ENCODE data around the gene HIC1.

HIC1 gene

DNA sequence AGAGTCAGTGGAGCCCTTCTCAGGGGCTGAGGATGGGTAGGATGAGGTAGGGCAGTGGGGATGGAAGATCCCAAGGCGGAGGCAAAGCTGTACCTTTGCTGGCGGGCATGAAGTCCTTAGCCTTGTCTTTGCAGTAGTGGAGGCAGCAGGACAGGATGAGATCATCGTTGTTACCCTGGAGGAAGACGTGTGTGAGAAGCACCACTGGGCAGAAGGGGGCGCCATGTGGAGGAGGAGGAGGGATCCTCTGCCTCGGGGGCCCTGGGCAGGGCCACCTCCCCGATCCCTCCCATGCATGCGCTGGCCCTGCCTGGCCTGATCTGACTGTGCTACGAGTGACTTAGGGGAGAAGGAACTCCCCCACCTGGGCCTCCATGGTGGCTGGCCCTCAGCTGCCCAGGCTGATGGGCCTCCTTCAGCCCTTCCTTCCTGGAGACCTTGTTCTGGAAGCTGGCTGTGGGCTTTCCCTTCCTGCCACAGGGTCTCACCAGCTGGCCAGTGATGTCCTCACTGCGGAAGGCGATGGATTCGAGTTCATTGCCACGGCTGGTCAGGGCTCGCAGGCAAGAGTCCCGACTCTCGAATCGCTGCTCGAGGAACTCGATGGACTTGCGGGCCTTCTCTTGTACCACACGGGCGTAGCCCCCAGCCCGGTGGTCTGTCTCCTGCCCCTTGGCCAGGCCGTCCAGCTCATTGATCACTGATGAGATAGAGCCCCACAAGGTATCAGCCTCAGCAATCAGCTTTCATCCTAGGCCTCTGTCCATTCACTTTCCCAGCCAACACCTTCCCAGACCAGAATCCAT, 10.3 kb downstream of the HIC1 start (continued):
- no peak for TF ChIP-seq RARB (CRISPR knock-in tag; IDR thresholded peaks at IDR 0.05)

DNA sequence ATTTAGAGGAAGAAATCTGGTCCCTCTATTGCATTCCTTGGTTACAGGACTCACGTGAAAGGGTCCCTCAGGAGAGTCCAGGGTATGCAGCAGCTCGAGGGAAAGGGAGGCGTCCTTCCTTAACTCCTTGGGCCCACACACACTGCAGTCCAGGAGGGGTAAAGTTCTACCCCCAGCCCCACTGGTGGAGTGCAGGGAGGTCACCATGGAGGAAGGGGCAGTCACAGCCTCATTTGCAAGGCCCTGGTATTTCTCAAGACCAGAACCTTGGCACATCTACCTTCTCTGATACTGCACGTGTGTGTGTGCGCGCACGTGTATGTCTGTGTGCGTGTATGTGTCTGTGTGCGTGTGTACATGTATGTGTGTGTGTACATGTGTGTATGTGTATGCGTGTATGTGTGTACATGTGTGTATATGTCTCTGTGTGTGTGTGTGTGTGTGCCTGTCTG, 11.1 kb downstream of the HIC1 start:
- TF ChIP-seq, protein P1, sequence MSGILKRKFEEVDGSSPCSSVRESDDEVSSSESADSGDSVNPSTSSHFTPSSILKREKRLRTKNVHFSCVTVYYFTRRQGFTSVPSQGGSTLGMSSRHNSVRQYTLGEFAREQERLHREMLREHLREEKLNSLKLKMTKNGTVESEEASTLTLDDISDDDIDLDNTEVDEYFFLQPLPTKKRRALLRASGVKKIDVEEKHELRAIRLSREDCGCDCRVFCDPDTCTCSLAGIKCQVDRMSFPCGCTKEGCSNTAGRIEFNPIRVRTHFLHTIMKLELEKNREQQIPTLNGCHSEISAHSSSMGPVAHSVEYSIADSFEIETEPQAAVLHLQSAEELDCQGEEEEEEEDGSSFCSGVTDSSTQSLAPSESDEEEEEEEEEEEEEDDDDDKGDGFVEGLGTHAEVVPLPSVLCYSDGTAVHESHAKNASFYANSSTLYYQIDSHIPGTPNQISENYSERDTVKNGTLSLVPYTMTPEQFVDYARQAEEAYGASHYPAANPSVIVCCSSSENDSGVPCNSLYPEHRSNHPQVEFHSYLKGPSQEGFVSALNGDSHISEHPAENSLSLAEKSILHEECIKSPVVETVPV (CRISPR knock-in tag; IDR thresholded peaks at IDR 0.05): no peak
- no peak for TF ChIP-seq TOX (CRISPR knock-in tag; IDR thresholded peaks at IDR 0.05; ENCODE audit: borderline replicate concordance)
- TF ChIP-seq, protein P2, sequence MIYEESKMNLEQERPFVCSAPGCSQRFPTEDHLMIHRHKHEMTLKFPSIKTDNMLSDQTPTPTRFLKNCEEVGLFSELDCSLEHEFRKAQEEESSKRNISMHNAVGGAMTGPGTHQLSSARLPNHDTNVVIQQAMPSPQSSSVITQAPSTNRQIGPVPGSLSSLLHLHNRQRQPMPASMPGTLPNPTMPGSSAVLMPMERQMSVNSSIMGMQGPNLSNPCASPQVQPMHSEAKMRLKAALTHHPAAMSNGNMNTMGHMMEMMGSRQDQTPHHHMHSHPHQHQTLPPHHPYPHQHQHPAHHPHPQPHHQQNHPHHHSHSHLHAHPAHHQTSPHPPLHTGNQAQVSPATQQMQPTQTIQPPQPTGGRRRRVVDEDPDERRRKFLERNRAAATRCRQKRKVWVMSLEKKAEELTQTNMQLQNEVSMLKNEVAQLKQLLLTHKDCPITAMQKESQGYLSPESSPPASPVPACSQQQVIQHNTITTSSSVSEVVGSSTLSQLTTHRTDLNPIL (CRISPR knock-in tag; IDR thresholded peaks at IDR 0.05; ENCODE audit: low read depth): no peak
- TF ChIP-seq ZFP3 (CRISPR knock-in tag; IDR thresholded peaks at IDR 0.05): no peak
- TF ChIP-seq BACH2 (CRISPR knock-in tag; IDR thresholded peaks at IDR 0.05; ENCODE audit: borderline replicate concordance): no peak
- TF ChIP-seq, protein P3, sequence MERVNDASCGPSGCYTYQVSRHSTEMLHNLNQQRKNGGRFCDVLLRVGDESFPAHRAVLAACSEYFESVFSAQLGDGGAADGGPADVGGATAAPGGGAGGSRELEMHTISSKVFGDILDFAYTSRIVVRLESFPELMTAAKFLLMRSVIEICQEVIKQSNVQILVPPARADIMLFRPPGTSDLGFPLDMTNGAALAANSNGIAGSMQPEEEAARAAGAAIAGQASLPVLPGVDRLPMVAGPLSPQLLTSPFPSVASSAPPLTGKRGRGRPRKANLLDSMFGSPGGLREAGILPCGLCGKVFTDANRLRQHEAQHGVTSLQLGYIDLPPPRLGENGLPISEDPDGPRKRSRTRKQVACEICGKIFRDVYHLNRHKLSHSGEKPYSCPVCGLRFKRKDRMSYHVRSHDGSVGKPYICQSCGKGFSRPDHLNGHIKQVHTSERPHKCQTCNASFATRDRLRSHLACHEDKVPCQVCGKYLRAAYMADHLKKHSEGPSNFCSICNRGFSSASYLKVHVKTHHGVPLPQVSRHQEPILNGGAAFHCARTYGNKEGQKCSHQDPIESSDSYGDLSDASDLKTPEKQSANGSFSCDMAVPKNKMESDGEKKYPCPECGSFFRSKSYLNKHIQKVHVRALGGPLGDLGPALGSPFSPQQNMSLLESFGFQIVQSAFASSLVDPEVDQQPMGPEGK (CRISPR knock-in tag; IDR thresholded peaks at IDR 0.05; ENCODE audit: borderline replicate concordance): no peak
- no peak for TF ChIP-seq SNAI2 (CRISPR knock-in tag; IDR thresholded peaks at IDR 0.05)
- TF ChIP-seq ZNF70 (CRISPR knock-in tag; IDR thresholded peaks at IDR 0.05): no peak
- TF ChIP-seq TCF4 (CRISPR knock-in tag; IDR thresholded peaks at IDR 0.05; ENCODE audit: borderline replicate concordance): no peak
- no peak for TF ChIP-seq OSR1 (CRISPR knock-in tag; IDR thresholded peaks at IDR 0.05)
- TF ChIP-seq, protein P4, sequence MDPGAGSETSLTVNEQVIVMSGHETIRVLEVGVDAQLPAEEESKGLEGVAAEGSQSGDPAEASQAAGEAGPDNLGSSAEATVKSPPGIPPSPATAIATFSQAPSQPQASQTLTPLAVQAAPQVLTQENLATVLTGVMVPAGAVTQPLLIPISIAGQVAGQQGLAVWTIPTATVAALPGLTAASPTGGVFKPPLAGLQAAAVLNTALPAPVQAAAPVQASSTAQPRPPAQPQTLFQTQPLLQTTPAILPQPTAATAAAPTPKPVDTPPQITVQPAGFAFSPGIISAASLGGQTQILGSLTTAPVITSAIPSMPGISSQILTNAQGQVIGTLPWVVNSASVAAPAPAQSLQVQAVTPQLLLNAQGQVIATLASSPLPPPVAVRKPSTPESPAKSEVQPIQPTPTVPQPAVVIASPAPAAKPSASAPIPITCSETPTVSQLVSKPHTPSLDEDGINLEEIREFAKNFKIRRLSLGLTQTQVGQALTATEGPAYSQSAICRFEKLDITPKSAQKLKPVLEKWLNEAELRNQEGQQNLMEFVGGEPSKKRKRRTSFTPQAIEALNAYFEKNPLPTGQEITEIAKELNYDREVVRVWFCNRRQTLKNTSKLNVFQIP (CRISPR knock-in tag; IDR thresholded peaks at IDR 0.05; ENCODE audit: borderline replicate concordance, low read depth): no peak
- no peak for TF ChIP-seq ESRRG (CRISPR knock-in tag; IDR thresholded peaks at IDR 0.05)
- TF ChIP-seq ZNF8 (CRISPR knock-in tag; IDR thresholded peaks at IDR 0.05): no peak
- TF ChIP-seq ARNTL (CRISPR knock-in tag; IDR thresholded peaks at IDR 0.05; ENCODE audit: borderline replicate concordance, low read depth): no peak
- TF ChIP-seq PPARA (CRISPR knock-in tag; IDR thresholded peaks at IDR 0.05; ENCODE audit: borderline replicate concordance): no peak
- no peak for TF ChIP-seq ZFP30 (CRISPR knock-in tag; IDR thresholded peaks at IDR 0.05)
- TF ChIP-seq, protein P5, sequence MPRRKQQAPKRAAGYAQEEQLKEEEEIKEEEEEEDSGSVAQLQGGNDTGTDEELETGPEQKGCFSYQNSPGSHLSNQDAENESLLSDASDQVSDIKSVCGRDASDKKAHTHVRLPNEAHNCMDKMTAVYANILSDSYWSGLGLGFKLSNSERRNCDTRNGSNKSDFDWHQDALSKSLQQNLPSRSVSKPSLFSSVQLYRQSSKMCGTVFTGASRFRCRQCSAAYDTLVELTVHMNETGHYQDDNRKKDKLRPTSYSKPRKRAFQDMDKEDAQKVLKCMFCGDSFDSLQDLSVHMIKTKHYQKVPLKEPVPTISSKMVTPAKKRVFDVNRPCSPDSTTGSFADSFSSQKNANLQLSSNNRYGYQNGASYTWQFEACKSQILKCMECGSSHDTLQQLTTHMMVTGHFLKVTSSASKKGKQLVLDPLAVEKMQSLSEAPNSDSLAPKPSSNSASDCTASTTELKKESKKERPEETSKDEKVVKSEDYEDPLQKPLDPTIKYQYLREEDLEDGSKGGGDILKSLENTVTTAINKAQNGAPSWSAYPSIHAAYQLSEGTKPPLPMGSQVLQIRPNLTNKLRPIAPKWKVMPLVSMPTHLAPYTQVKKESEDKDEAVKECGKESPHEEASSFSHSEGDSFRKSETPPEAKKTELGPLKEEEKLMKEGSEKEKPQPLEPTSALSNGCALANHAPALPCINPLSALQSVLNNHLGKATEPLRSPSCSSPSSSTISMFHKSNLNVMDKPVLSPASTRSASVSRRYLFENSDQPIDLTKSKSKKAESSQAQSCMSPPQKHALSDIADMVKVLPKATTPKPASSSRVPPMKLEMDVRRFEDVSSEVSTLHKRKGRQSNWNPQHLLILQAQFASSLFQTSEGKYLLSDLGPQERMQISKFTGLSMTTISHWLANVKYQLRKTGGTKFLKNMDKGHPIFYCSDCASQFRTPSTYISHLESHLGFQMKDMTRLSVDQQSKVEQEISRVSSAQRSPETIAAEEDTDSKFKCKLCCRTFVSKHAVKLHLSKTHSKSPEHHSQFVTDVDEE (CRISPR knock-in tag; IDR thresholded peaks at IDR 0.05): no peak
- no peak for ATAC-seq

DNA sequence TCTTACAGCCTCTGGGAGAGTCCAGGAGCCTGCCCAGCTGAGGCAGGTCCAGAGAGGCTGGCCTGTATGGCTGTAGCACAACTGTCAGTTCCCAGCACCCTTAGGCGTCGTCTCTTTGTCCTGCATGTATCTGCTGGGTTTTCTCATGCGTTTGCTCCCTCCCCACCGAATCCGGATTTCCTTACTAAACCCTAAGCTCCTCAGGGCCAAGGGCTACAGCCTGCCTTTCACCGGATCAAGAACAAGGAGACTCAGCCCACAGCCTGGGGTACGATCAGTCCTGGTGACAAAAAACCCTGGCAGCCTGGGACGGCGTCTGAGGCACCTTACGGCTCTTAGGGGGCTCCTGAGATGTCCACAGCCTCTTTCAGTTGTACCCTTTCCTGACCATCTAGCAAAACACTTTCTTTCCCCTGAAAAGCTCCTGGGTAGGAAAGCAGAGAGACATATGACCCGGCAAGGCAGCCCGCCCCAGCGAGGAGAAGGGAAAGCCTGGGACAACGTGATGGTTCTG, 12.2 kb downstream of the HIC1 start:
- ATAC-seq: no peak
- TF ChIP-seq ESRRG (CRISPR knock-in tag; IDR thresholded peaks at IDR 0.05) (no peak), ISL1 (CRISPR knock-in tag; IDR thresholded peaks at IDR 0.05) (no peak), ZC3H10 (CRISPR knock-in tag; IDR thresholded peaks at IDR 0.05) (no peak), PPARA (CRISPR knock-in tag; IDR thresholded peaks at IDR 0.05; ENCODE audit: borderline replicate concordance) (no peak), ZFP30 (CRISPR knock-in tag; IDR thresholded peaks at IDR 0.05) (no peak), ZNF565 (CRISPR knock-in tag; conservative IDR thresholded peaks at IDR 0.05; ENCODE audit: low read depth) (no peak), ZNF8 (CRISPR knock-in tag; IDR thresholded peaks at IDR 0.05) (no peak), ZNF70 (CRISPR knock-in tag; IDR thresholded peaks at IDR 0.05) (no peak), ARNTL (CRISPR knock-in tag; IDR thresholded peaks at IDR 0.05; ENCODE audit: borderline replicate concordance, low read depth) (no peak), RARB (CRISPR knock-in tag; IDR thresholded peaks at IDR 0.05) (no peak), BACH2 (CRISPR knock-in tag; IDR thresholded peaks at IDR 0.05; ENCODE audit: borderline replicate concordance) (no peak), ZFP3 (CRISPR knock-in tag; IDR thresholded peaks at IDR 0.05) (no peak)
- TF ChIP-seq, protein P5 (CRISPR knock-in tag; IDR thresholded peaks at IDR 0.05): no peak
- TF ChIP-seq, protein P1 (CRISPR knock-in tag; IDR thresholded peaks at IDR 0.05): no peak
